ENCODE data around the gene ZFP1. TPM values are rescaled to one million over a fixed set of nuclear protein-coding genes. Genes with fewer than 3 reads are reported as not detected.
"Not testable (repeated sequence)": the region's sequence is repeated elsewhere in the genome, so short reads cannot be mapped to it uniquely, and the experiment has no call there.

ZFP1 gene
- total and polyA plus RNA-seq, 4 donors, result 23.3 to 38.8 (median 32.6) TPM

DNA sequence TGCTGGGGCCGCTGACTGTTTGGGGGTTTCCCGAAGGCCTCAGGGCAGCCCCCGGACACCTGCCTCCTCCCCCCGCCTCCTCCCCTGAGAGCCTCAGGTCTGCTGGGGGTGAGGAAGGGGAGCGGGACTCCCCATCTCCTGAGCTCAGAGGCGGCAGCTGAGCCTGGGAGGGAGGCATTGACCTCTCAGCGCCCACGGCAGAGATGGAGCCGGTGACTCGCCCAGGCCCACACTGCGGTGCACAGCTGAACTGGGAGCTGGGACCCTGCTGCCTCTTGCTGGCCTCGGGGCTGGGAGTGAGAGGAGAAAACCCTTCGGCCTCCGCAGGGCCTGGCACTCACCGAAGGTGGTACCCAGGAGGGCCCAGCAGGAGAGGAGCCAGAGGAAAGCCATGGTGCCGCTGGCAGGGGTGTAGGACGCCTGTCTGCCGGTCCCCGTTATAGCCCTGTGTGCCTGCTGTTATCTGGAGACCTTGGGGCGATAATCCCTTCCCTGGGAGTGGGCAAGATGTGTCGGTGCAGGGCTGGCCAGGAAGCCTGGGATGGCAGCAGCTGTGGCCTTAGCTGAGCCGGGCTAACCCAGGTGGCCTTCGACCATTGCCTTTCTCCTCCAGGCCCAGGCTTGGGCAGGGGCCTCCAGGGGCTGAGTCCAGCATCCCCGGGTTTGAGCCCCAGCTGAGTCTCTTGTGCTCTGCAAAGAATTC, 58.6 kb downstream of the ZFP1 start, which contains the start of gene CTRB2:
CTRB2 (minus strand) TSS at position 413 of the 703 bp plus-strand sequence; CDS start at position 393, 20 bp downstream.
- DNase-seq (ENCODE audit: low read depth in 4 of 6, low spot score in 6 of 6), result no peak
- no peaks in the 10 kb centered on the region for H3K36me3 ChIP-seq (ENCODE audit: control insufficient read depth, insufficient read depth, low read length)
- no peaks in the 10 kb centered on the region for H3K4me1 ChIP-seq (ENCODE audit: control insufficient read depth, insufficient read depth, low read length)
- H3K4me3 ChIP-seq (ENCODE audit: low read depth, low read length), result no peak within 1 kb of the TSS
- H3K9me3 ChIP-seq (ENCODE audit: control insufficient read depth, insufficient read depth, low read length), result no peaks in the 10 kb centered on the region
- WGBS (ENCODE audit: insufficient coverage), result 84% methylated on average over 18 of the region's 24 CpGs
- no peak within 1 kb of the TSS for H3K27ac ChIP-seq (ENCODE audit: low read depth, low read length)
- H3K27me3 ChIP-seq (ENCODE audit: control insufficient read depth, insufficient read depth, low read length), result no peaks in the 10 kb centered on the region

DNA sequence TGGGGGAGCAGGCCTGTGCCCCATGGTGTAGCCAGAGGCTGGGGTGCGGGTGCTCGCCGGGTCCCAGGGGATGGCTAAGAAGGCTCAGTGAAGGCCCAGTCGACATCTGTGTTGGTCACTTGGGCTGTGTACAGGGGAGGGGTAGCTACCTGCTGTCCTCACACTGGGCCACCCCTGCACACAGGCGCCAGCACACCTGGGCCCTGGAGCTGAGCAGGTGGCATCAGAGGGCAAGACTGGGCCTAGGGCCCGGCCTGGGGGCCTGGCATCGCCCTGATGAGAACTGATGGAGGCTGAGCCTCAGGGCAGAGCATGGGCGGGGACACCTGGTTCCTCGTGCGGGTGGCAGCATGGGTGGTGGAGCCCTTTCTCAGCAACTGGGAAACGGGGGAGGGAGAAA, 59.5 kb downstream of the ZFP1 start:
- Histone ChIP-seq H3K27me3 (ENCODE audit: control insufficient read depth, insufficient read depth, low read length) (no peaks in the 10 kb centered on the region), H3K36me3 (ENCODE audit: control insufficient read depth, insufficient read depth, low read length) (no peaks in the 10 kb centered on the region), H3K4me1 (ENCODE audit: control insufficient read depth, insufficient read depth, low read length) (peaks cover 2% of the 10 kb centered on the region), H3K9me3 (ENCODE audit: control insufficient read depth, insufficient read depth, low read length) (no peaks in the 10 kb centered on the region), H3K4me3 (ENCODE audit: low read depth, low read length) (no peak overlapping the region), H3K27ac (ENCODE audit: low read depth, low read length) (no peak overlapping the region)
- 86% methylated on average over 11 of the region's 11 CpGs for WGBS (ENCODE audit: insufficient coverage)
- no peak for DNase-seq (ENCODE audit: low read depth in 4 of 6, low spot score in 6 of 6)

DNA sequence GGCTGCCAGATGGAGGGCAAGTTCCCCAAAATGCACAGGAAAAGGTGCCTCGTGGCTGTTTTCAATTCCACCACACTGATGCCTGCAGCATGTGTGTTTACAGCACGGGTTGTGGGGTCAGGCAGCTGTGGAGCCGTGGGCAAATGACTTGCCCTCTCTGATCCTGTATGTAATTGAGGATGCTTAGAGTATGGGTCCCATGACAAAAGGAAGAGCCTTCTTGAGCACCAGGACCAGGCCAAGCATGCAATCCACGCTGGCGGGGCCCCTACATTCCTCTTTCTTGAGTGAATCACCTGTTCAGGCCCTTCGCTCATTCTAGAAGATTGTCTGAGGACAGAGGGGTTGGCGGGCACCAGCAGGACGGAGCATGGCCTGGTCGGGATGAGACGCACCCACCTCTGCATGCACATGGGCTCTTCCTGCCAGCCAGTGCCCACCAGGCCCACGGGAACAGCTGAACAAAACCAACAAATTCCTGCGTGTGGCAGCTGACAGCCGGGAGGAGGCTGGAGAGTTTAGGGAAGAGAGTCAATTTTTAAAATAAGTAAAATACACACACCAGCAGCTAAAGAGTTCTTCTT, 60.0 kb downstream of the ZFP1 start:
- H3K9me3 ChIP-seq (ENCODE audit: control insufficient read depth, insufficient read depth, low read length), result no peaks in the 10 kb centered on the region
- WGBS (ENCODE audit: insufficient coverage), result 92% methylated on average over 9 of the region's 13 CpGs
- H3K4me3 ChIP-seq (ENCODE audit: low read depth, low read length), result no peak overlapping the region
- no peaks in the 10 kb centered on the region for H3K36me3 ChIP-seq (ENCODE audit: control insufficient read depth, insufficient read depth, low read length)
- no peaks in the 10 kb centered on the region for H3K27me3 ChIP-seq (ENCODE audit: control insufficient read depth, insufficient read depth, low read length)
- no peak overlapping the region for H3K27ac ChIP-seq (ENCODE audit: low read depth, low read length)
- DNase-seq (ENCODE audit: low read depth in 4 of 6, low spot score in 6 of 6), result no peak
- H3K4me1 ChIP-seq (ENCODE audit: control insufficient read depth, insufficient read depth, low read length), result peaks cover 2% of the 10 kb centered on the region

DNA sequence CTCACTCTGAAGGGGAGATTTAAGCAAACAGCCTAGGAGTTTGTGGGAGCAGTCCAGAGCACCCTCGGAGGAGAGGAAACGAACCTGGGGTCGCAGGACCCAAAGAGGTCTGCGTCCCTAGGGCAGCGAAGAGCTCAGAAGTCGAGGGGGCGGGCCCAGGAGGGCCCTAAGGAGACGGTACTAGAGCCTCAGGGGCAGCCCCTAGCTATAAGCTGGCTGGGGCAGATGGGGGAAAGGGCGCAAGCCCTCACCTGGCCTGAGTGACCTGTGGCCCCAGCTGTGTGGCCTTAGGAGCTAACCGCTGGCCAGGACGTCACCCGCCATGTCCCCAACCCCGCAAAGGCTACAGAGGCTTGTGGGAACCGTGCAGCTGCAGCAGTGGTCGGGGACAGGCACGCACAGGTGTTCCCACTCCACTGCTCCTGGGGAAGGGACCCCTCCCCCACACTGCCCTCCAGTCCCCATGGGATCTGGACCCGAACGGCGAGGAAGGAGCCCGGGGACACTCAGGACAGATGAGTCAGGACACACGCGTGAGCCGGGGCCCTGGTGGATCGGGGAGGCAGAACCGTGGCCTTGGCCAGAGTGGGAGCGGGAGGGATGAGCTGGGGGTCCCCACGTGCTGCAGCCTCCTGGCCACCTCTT, 60.7 kb downstream of the ZFP1 start:
- Histone ChIP-seq H3K4me1 (ENCODE audit: control insufficient read depth, insufficient read depth, low read length) (peaks cover 2% of the 10 kb centered on the region), H3K9me3 (ENCODE audit: control insufficient read depth, insufficient read depth, low read length) (no peaks in the 10 kb centered on the region), H3K27me3 (ENCODE audit: control insufficient read depth, insufficient read depth, low read length) (no peaks in the 10 kb centered on the region), H3K27ac (ENCODE audit: low read depth, low read length) (no peak overlapping the region), H3K36me3 (ENCODE audit: control insufficient read depth, insufficient read depth, low read length) (no peaks in the 10 kb centered on the region), H3K4me3 (ENCODE audit: low read depth, low read length) (no peak overlapping the region)
- no peak for DNase-seq (ENCODE audit: low read depth in 4 of 6, low spot score in 6 of 6)
- WGBS (ENCODE audit: insufficient coverage), result 85% methylated on average over 27 of the region's 27 CpGs

DNA sequence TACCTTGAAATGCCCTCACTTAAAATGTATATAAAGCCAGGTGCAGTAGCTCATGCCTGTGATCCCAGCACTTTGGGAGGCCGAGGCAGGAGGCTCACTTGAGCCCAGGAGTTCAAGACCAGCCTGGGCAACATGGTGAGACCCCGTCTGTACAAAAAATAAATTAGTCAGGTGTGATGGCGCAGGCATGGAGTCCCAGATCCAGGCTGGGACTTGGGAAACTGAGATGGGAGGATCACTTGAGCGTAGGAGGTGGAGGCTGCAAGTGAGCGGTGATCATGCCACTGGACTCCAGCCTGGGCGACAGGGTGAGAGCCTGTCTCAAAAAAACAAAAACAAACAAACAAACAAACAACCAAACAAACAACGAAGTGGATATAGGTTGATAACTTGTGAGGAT, 61.2 kb downstream of the ZFP1 start:
- not testable (repeated sequence) for H3K36me3 ChIP-seq (ENCODE audit: control insufficient read depth, insufficient read depth, low read length)

DNA sequence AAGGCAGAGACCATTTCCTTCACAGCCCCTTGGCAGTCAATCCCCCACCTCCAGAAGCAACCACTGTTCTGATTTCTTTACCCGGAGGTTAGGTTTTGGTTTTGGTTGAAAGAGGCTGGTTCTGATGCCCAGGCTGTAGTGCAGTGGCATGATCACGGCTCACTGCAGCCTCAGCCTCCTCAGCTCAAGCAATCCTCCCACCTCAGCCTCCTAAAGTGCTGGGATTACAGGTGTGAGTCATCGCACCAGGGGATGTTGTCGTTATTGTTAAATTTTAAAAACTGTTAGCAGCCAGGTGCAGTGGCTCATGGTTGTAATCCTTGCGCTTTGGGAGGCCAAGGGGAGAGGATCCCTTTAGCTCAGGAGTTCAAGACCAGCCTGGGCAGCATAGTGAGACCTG, 61.6 kb downstream of the ZFP1 start:
- Histone ChIP-seq H3K4me1 (ENCODE audit: control insufficient read depth, insufficient read depth, low read length) (peaks cover 2% of the 10 kb centered on the region), H3K36me3 (ENCODE audit: control insufficient read depth, insufficient read depth, low read length) (no peaks in the 10 kb centered on the region), H3K27me3 (ENCODE audit: control insufficient read depth, insufficient read depth, low read length) (no peaks in the 10 kb centered on the region), H3K4me3 (ENCODE audit: low read depth, low read length) (no peak overlapping the region), H3K9me3 (ENCODE audit: control insufficient read depth, insufficient read depth, low read length) (no peaks in the 10 kb centered on the region), H3K27ac (ENCODE audit: low read depth, low read length) (no peak overlapping the region)
- 93% methylated on average over 3 of the region's 5 CpGs for WGBS (ENCODE audit: insufficient coverage)
- DNase-seq (ENCODE audit: low read depth in 4 of 6, low spot score in 6 of 6), result no peak

More for the DNA sequence above, 61.2 kb downstream of the ZFP1 start:
- WGBS (ENCODE audit: insufficient coverage), result 100% methylated on average over 3 of the region's 7 CpGs
- H3K9me3 ChIP-seq (ENCODE audit: control insufficient read depth, insufficient read depth, low read length); DNase-seq (ENCODE audit: low read depth in 4 of 6, low spot score in 6 of 6); H3K4me1 ChIP-seq (ENCODE audit: control insufficient read depth, insufficient read depth, low read length); H3K4me3 ChIP-seq (ENCODE audit: low read depth, low read length); H3K27ac ChIP-seq (ENCODE audit: low read depth, low read length); H3K27me3 ChIP-seq (ENCODE audit: control insufficient read depth, insufficient read depth, low read length): not testable (repeated sequence)

DNA sequence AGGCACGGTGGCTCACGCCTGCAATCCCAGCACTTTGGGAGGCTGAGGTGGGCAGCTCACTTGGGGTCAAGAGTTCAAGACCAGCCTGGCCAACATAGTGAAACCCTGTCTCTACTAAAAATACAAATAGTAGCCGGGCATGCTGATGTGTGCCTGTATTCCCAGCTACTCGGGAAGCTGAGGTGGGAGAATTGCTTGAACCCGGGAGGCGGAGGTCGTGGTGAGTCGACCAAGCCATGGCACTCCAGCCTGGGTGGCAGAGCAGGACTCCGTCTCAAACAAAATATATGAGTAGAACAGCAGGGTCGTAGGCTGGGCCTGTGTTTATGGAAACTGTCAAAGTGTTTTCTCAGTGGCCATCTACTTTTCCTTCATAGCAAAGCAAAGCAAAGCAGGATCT, 63.0 kb downstream of the ZFP1 start:
- H3K36me3 ChIP-seq (ENCODE audit: control insufficient read depth, insufficient read depth, low read length), result not testable (repeated sequence)

DNA sequence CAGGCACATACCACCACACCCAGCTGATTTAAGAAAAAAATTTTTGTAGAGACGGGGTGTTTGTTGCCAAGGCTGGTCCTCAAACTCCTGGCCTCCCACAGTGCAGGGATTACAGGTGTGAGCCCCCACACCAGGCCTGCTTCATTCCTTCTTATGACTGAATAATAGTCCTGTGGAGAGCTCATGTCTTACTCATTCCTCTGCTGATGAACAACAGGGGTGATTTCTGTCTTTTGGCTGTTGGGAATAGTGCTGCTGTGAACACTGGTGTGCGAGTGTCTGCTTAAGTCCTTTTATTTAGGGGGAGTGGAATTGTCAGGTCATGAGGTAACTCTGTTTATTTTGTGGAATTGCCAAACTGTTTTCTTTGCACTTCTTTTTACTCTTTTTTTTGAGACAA, 67.8 kb downstream of the ZFP1 start:
- Histone ChIP-seq H3K36me3 (ENCODE audit: control insufficient read depth, insufficient read depth, low read length) (no peaks in the 10 kb centered on the region), H3K9me3 (ENCODE audit: control insufficient read depth, insufficient read depth, low read length) (no peaks in the 10 kb centered on the region), H3K4me3 (ENCODE audit: low read depth, low read length) (no peak overlapping the region), H3K4me1 (ENCODE audit: control insufficient read depth, insufficient read depth, low read length) (peaks cover 7% of the 10 kb centered on the region), H3K27me3 (ENCODE audit: control insufficient read depth, insufficient read depth, low read length) (no peaks in the 10 kb centered on the region), H3K27ac (ENCODE audit: low read depth, low read length) (no peak overlapping the region)
- WGBS (ENCODE audit: insufficient coverage), result 100% methylated on average over 1 of the region's 2 CpGs
- DNase-seq (ENCODE audit: low read depth in 4 of 6, low spot score in 6 of 6), result no peak

More for the DNA sequence above, 63.0 kb downstream of the ZFP1 start:
- H3K27me3 ChIP-seq (ENCODE audit: control insufficient read depth, insufficient read depth, low read length); H3K9me3 ChIP-seq (ENCODE audit: control insufficient read depth, insufficient read depth, low read length); H3K27ac ChIP-seq (ENCODE audit: low read depth, low read length); H3K4me1 ChIP-seq (ENCODE audit: control insufficient read depth, insufficient read depth, low read length); DNase-seq (ENCODE audit: low read depth in 4 of 6, low spot score in 6 of 6); H3K4me3 ChIP-seq (ENCODE audit: low read depth, low read length): not testable (repeated sequence)
- WGBS (ENCODE audit: insufficient coverage), result 83% methylated on average over 10 of the region's 10 CpGs

DNA sequence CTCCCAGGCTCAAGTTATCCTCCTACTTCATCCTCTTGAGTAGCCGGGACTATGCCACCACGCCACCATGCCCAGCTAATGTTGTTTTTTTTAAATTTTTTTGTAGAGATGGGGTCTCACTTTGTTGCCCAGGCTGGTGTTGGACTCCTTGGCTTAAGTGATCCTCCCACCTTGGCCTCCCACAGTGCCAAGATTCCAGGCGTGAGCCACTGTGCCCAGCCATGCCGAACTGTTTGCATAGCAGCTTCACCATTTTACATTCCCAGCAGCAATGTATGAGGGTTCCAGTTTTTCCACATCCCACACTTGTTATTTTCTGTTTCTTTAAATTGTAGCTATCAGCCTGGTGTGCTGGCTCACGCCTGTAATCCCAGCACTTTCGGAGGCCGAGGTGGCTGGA, 68.3 kb downstream of the ZFP1 start:
- no peaks in the 10 kb centered on the region for H3K27me3 ChIP-seq (ENCODE audit: control insufficient read depth, insufficient read depth, low read length)
- 89% methylated on average over 2 of the region's 7 CpGs for WGBS (ENCODE audit: insufficient coverage)

More for the DNA sequence above, 68.3 kb downstream of the ZFP1 start:
- Histone ChIP-seq H3K4me3 (ENCODE audit: low read depth, low read length) (no peak overlapping the region), H3K4me1 (ENCODE audit: control insufficient read depth, insufficient read depth, low read length) (peaks cover 7% of the 10 kb centered on the region), H3K27ac (ENCODE audit: low read depth, low read length) (no peak overlapping the region), H3K9me3 (ENCODE audit: control insufficient read depth, insufficient read depth, low read length) (no peaks in the 10 kb centered on the region), H3K36me3 (ENCODE audit: control insufficient read depth, insufficient read depth, low read length) (no peaks in the 10 kb centered on the region)
- DNase-seq (ENCODE audit: low read depth in 4 of 6, low spot score in 6 of 6), result no peak

All from spinal cord (tissue), 10 donors.